NT2/D1 (cell line): ENCODE measurements around the gene FMN1.
A peak's percentile ranks its signal among the peaks of the same experiment; 100 is the strongest.

Experiments used
- DNase-seq: peaks from one replicate; pipeline ENCODE4 v3.0.0-alpha.2; 2011; ENCODE audit warnings: low read depth, low spot score
- H3K27me3 ChIP-seq: 2 replicates; pipeline ENCODE4 v1.6.0; 2011; ENCODE audit warnings: mild to moderate bottlenecking; ENCODE audit not compliant: insufficient read length, insufficient read depth
- H3K36me3 ChIP-seq: 2 replicates; pipeline ENCODE4 v1.6.1; 2011; ENCODE audit warnings: mild to moderate bottlenecking, low read length, mixed read lengths; ENCODE audit not compliant: insufficient read depth, insufficient read length
- H3K4me1 ChIP-seq: 2 replicates; pipeline ENCODE4 v1.5.1; 2011; ENCODE audit not compliant: insufficient read depth, insufficient read length
- H3K4me3 ChIP-seq: 2 replicates; pipeline ENCODE4 v1.5.1; 2011; ENCODE audit warnings: low read depth; ENCODE audit not compliant: insufficient read length
- H3K9ac ChIP-seq: 2 replicates; pipeline ENCODE4 v1.6.0; 2011; ENCODE audit warnings: low read depth; ENCODE audit not compliant: insufficient read length
- H3K9me3 ChIP-seq: 2 replicates; pipeline ENCODE4 v1.5.1; 2011; ENCODE audit warnings: mild to moderate bottlenecking, low read length; ENCODE audit not compliant: insufficient read depth
- SUZ12 ChIP-seq: IDR thresholded peaks from 2 replicates; pipeline ENCODE4 v1.6.1; 2011; ENCODE audit not compliant: insufficient read length, insufficient read depth; ENCODE audit errors: extremely low read depth
- YY1 ChIP-seq: IDR thresholded peaks from 2 replicates; pipeline ENCODE4 v1.6.1; 2011; ENCODE audit not compliant: insufficient read length, insufficient read depth
- ZNF274 ChIP-seq: IDR thresholded peaks from 2 replicates; pipeline ENCODE4 v1.6.1; 2011; ENCODE audit warnings: mild to moderate bottlenecking, low read depth, low read length

Gene FMN1

DNA sequence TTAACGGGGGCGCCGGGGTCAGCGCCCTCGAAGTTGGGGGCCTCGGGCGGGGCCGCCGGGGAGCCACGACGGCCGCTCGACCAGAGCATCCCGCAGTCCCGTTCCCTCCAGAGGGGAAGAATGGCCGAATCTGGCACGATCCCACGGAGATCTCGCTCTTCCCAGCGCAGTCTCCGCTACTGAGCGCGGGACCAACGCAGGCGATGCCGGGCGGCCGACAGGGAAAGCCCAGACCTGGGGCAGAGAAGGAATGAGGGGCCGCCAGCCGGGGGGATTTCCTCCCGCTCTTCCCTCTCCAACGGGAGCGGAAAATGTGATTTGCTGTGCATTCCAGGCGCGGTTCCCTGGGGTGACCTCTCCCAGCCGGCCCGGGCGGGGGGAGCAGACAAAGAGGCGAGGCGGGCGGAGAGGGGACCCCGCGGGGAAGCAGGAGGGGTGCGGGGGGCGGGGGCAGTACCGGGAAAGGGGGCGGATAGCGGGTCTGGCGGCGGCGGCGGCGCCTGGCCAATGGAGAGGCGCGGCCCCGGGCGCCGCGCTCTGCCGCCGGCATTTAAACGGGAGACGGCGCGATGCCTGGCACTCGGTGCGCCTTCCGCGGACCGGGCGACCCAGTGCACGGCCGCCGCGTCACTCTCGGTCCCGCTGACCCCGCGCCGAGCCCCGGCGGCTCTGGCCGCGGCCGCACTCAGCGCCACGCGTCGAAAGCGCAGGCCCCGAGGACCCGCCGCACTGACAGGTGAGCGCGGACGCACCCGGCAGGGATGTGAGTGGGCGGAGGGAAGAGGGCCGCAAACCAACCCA, 476.9 kb downstream of the FMN1 start, which contains the start of gene GREM1:
Gene GREM1 (plus strand): TSS at position 579 of the 801 bp plus-strand sequence. CDS start 12,687 bp downstream, outside the sequence.
- peak within 1 kb of the TSS; percentile 32 for H3K9ac ChIP-seq
- H3K9me3 ChIP-seq = no peaks in the 10 kb centered on the region
- H3K27me3 ChIP-seq = peaks cover 64% of the 10 kb centered on the region
- TF ChIP-seq ZNF274 = no peak
- no peak for TF ChIP-seq YY1
- TF ChIP-seq SUZ12 = no peak
- no peaks in the 10 kb centered on the region for H3K4me1 ChIP-seq
- no peak for DNase-seq
- H3K36me3 ChIP-seq = peaks cover 2% of the 10 kb centered on the region
- H3K4me3 ChIP-seq = peak within 1 kb of the TSS; percentile 66

DNA sequence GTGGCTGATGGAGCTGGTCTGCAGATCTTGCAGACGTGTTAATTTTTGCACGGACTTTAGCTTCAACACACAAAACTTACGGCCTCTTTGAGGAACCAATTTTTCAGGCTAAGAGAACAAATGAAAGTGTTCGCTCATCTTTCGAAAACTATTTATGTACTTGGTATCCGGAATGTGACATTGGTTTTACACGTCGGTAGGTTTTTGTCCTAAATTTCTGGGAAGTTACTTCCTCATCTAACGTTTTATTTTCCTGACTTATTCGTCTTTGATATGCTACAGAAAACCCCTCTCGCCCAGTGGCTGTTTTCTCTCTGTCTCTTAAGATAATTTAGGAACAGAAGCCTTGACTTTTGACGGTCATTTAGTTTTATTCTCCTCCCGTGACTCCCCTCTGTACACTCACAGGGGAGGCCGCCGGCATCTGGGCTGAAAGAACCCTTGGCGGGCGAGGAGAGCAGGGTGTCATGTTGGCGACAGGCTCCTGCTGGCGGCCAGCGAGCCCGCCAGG, 477.5 kb downstream of the FMN1 start:
- TF ChIP-seq SUZ12 = no peak
- no peak for TF ChIP-seq ZNF274
- no peak for TF ChIP-seq YY1
- Histone ChIP-seq H3K27me3 (peaks cover 64% of the 10 kb centered on the region), H3K4me1 (no peaks in the 10 kb centered on the region), H3K9ac (peak overlapping the region; percentile 32), H3K9me3 (no peaks in the 10 kb centered on the region), H3K4me3 (peak overlapping the region; percentile 66), H3K36me3 (peaks cover 2% of the 10 kb centered on the region)
- DNase-seq = no peak

DNA sequence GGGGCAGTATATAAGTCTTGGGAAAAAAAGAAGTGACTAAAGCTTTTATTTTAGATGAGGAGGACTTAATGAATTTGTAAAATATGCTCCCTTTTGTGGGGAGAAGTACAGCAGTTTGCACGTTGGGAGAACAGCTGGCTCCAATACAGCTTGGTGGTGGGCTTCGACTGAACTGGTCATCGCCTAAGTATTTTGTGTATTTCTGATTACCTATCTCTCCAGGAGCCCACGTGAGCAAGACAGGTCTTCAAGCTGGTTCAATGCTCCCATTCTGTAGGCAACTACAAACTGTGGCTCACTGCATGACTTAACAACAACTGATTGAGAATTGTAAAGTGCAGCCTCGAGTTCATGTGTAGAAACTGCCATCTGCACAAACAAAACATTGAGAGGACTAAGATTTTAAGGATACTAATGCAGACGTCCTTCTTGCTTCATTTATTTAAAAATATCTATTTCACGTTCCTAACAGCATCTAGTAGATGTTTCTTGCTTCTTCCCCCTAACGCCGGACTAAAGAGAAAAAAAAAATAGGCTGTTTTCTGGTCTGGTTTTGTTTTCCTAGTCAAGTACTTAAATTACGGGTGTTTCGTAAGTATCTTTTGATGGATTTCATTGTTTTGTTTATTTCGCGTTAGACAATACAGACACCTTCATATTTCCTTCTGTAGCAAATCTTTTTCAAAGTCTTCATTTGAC, 478.1 kb downstream of the FMN1 start:
- no peak for DNase-seq
- Histone ChIP-seq H3K27me3 (peaks cover 64% of the 10 kb centered on the region), H3K4me1 (no peaks in the 10 kb centered on the region), H3K9ac (no peak overlapping the region), H3K36me3 (peaks cover 2% of the 10 kb centered on the region), H3K9me3 (no peaks in the 10 kb centered on the region), H3K4me3 (no peak overlapping the region)
- no peak for TF ChIP-seq ZNF274
- TF ChIP-seq SUZ12 = no peak
- no peak for TF ChIP-seq YY1
